ENCODE results near the gene NEU1. TPM values are rescaled to one million over a fixed set of nuclear protein-coding genes. Genes with fewer than 3 reads are reported as not detected.
A peak's percentile ranks its signal among the peaks of the same experiment; 100 is the strongest.

Gene NEU1
- total and polyA plus RNA-seq, 2 of the 8 experiments (the other 6 are each of a cell fraction or from before 2014, with no cell fraction given): 41.2 to 72.1 TPM

DNA sequence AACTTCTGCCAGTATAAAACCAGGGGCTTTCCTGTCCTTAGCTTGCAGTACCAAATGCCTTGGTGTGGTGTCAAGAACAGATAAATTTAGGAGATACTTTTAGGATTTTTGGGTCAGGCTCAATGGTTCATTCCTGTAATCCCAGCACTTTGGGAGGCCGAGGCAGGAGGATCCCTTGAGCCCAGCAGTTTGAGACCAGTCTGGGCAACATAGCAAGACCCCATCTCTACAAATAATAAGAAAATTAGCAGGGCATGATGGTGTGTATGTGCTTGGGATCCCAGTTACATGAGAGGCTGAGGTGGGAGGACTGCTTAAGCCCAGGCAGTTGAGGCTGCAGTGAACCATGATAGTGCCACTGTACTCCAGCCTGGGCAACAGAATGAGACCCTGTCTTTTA, 42.4 kb upstream of the NEU1 start:
- Histone ChIP-seq H3K18ac (ENCODE audit: extremely low read depth, low read length) (no peak overlapping the region), H4K5ac (ENCODE audit: insufficient read length, low read depth, low read length) (no peak overlapping the region), H3K4me2 (ENCODE audit: insufficient read depth in 1 of 2, low read depth in 2 of 2, low read length in 2 of 2) (no peak overlapping the region), H3K4me1 (replicated peaks in 1 of 4; ENCODE audit: control insufficient read depth in 3 of 4, insufficient read depth in 4 of 4, low read length in 3 of 4) (peaks cover 0 to 18% (median 11%) of the 10 kb centered on the region in 4 experiments; a peak in 6 of 7 replicates), H3K79me2 (ENCODE audit: control insufficient read depth in 1 of 2, insufficient read depth in 2 of 2, low read length in 2 of 2) (peaks cover 0 to 2% of the 10 kb centered on the region in 2 experiments; a peak in 1 of 4 replicates), H3K14ac (ENCODE audit: insufficient read length) (no peak overlapping the region), H4K91ac (replicated peaks; ENCODE audit: insufficient read length, low read length) (no peak overlapping the region), H2BK15ac (ENCODE audit: low read length) (0 out of 2 replicates have a peak overlapping the region, but pooled peaks have one; percentile 46), H3K27me3 (replicated peaks in 1 of 4; ENCODE audit: control insufficient read depth in 3 of 4, extremely low read depth in 1 of 4, insufficient read depth in 3 of 4, low read length in 3 of 4) (no peaks in the 10 kb centered on the region), H2AFZ (ENCODE audit: low read length) (no peak overlapping the region), H3K56ac (replicated peaks; ENCODE audit: insufficient read length, low read depth, low read length) (no peak overlapping the region), H4K20me1 (replicated peaks in 1 of 2; ENCODE audit: control insufficient read depth in 1 of 2, insufficient read depth in 2 of 2, low read length in 2 of 2) (no peaks in the 10 kb centered on the region), H2BK5ac (ENCODE audit: low read depth, low read length) (no peak overlapping the region), H2AK5ac (ENCODE audit: low read depth, low read length) (no peak overlapping the region), H4K8ac (ENCODE audit: extremely low read depth, insufficient read depth, low read length) (no peak overlapping the region), H3K9me3 (ENCODE audit: insufficient read depth in 2 of 2, low read depth in 1 of 2, low read length in 1 of 2) (no peaks in the 10 kb centered on the region), H2BK12ac (ENCODE audit: low read depth, low read length) (no peak overlapping the region), H3K27ac (ENCODE audit: low read depth, low read length) (no peak overlapping the region), H2BK120ac (replicated peaks; ENCODE audit: low read depth, low read length) (no peak overlapping the region), H3K36me3 (ENCODE audit: control insufficient read depth in 2 of 4, insufficient read depth in 4 of 4, low read length in 3 of 4) (peaks cover 0 to under 1% (median under 1%) of the 10 kb centered on the region in 4 experiments; a peak in 1 of 8 replicates), H3K23ac (ENCODE audit: insufficient read length) (no peak overlapping the region), H3K79me1 (ENCODE audit: low read depth, low read length) (no peaks in the 10 kb centered on the region; the same call in 1 of the 2 replicates), H3K4me3 (ENCODE audit: extremely low read depth in 1 of 4, insufficient read depth in 2 of 4, low read depth in 3 of 4, low read length in 4 of 4) (no peak overlapping the region), H3K4ac (replicated peaks; ENCODE audit: insufficient read length, low read depth, low read length) (no peak overlapping the region), H2BK20ac (ENCODE audit: low read length) (no peak overlapping the region), H3K9ac (replicated peaks in 1 of 4; ENCODE audit: extremely low read depth in 1 of 4, low read depth in 3 of 4, low read length in 3 of 4) (no peak overlapping the region), H3K23me2 (ENCODE audit: low read depth, low read length) (peaks cover 4% of the 10 kb centered on the region; the same call in 1 of the 2 replicates)
- DNase-seq (ENCODE audit: low read depth in 1 of 2, low spot score in 2 of 2) (no peak), FAIRE-seq (no peak)
- TF ChIP-seq BCL11A (IDR thresholded peaks at IDR 0.05; ENCODE audit: low read depth in 2 of 2, low read length in 2 of 2): no peak
- CTCF ChIA-PET (ENCODE audit: partially characterized antibody): interaction anchor here (0.5 to 1.9 kb wide), 7 partner anchors 10 to 215 kb away, joined by 3 to 10 read pairs (median 4); no protein-coding TSS in a partner anchor
- POLR2A ChIA-PET (ENCODE audit: partially characterized antibody): interaction anchor here (0.9 to 2.8 kb wide), 6 partner anchors 9 to 79 kb away, joined by 3 to 10 read pairs (median 4); partner anchors contain the start of gene DXO
- 77% methylated on average over 1 of the region's 1 CpG; no CpG with 5 or more reads in 1 of the 2 experiments for whole genome bisulfite sequencing, 2 experiments (ENCODE audit: extremely low coverage in 1 of 2, insufficient coverage in 1 of 2, insufficient read length in 1 of 2, insufficient replicate concordance in 2 of 2, low coverage in 1 of 2, low lambda C conversion rate in 2 of 2, missing lambda C conversion rate in 1 of 2)
